ENCODE data around the gene APBA3. TPM values are rescaled to one million over a fixed set of nuclear protein-coding genes. Genes with fewer than 3 reads are reported as not detected.
A peak's percentile ranks its signal among the peaks of the same experiment; 100 is the strongest.

The APBA3 gene, protein sequence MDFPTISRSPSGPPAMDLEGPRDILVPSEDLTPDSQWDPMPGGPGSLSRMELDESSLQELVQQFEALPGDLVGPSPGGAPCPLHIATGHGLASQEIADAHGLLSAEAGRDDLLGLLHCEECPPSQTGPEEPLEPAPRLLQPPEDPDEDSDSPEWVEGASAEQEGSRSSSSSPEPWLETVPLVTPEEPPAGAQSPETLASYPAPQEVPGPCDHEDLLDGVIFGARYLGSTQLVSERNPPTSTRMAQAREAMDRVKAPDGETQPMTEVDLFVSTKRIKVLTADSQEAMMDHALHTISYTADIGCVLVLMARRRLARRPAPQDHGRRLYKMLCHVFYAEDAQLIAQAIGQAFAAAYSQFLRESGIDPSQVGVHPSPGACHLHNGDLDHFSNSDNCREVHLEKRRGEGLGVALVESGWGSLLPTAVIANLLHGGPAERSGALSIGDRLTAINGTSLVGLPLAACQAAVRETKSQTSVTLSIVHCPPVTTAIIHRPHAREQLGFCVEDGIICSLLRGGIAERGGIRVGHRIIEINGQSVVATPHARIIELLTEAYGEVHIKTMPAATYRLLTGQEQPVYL
- 15.2 TPM for polyA plus RNA-seq (2013, experiment 1 of 2; ENCODE audit: insufficient read length)
- 11.4 TPM for polyA plus RNA-seq (2013, experiment 2 of 2; ENCODE audit: insufficient read length)

DNA sequence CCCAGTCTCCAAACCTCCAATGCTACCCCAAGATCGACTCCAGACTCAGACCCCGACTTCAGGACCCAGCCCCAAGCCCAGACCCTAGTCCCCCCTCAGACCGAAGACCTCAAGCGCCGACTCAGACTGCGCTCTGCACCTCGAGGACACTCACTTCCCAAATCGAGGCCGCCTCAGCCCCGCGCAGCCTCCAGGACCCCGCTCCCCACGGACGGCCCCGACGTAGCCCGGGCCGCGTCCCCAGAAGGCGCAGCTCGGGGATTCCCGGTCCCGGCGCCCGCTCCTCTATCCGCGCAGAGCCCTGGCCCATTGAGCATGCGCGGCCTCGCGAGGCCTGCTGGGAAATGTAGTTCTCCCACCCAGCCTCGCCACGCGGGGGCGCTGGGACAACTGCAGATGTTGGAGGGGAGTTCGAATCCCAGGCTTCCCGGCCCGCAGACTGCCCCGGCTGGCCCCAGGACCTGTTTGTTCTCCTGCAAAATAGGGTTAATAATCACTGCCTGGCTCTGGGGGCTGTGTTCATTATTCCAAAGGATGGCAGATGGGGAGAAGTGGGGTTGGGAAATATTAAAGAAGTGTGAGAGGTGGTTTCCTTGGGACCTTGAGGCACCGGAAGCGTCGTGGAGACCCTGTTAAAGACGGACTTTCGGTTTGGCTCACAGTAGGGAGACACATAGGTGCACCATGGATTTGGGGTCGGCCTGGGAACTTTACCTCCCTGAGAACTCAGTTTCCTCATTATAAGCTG lies at the start of gene APBA3:
Gene APBA3 (minus strand): TSS at position 311 of the 748 bp plus-strand sequence. CDS start 1,428 bp downstream, outside the sequence.
- peak; percentile 85 for DNase-seq

DNA sequence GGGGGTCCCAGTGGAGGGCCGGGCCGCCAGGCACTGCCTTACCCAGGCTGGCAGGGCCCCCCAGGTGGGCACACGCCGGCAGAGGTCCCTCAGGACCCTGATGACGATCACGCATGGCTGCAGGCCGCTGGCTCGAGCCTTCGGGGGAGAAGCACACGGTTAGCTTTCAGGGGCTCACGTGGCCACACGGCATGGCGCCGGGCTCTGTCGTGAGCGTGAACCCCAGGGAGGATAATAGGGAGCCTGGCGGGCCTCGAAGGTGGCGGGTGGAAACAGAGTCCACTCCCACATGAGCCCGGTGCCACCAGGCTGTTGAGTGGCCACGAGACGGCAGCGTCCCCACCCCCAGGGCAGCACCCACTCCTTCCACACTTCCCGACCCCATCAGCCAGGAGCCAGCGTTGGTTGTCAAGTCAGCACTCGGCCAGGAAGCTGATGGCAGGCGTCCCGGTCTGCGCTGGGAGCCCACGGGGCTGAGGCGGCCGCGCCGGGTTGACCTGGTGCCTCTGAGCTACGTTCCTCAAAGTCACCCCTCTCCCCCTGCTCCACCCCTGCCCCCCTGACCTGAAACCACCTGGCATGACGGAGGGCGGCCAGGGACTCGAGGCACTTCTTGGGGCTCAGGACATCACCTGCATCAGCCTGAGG lies 49.3 kb upstream of the APBA3 start:
- no peak for DNase-seq

DNA sequence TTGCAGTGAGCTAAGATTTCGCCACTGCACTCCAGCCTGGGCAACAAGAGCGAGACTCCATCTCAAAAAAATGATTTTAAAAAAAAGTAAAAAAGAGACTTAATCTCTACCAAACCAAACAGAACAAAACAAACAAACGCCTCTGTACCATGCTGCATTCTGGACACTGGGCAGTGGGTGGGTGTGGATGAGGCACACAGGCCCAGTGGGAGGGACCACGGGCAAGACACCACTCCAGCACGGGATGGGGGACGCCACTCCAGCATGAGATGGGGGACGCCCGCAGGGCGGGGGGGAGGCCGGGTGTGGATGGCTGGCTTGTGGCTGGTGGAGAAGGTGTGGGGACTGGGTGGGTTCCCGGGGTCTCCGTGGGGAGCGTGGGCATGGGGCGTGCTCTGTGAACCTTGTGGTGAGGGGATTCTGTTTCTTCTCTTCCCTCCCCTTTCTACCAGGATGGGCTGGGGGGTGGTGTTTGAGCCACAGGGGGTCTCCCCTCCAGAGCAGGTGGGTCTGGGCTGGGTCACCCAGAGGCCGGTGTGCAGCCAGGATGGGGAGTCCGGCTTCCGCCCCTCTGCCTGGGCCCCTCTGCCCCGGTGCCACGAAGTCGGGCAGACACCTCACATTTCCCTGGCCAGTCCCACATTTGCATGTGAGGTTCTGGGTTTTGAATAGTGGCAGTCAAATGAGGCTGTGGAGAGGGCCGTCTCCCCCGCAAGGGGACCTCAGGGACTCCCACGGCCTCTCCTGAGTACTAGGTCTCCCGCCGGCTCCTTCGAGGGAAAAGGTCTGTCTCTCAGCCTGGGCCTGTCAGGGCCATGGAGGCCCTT lies 48.6 kb upstream of the APBA3 start:
- DNase-seq: no peak

DNA sequence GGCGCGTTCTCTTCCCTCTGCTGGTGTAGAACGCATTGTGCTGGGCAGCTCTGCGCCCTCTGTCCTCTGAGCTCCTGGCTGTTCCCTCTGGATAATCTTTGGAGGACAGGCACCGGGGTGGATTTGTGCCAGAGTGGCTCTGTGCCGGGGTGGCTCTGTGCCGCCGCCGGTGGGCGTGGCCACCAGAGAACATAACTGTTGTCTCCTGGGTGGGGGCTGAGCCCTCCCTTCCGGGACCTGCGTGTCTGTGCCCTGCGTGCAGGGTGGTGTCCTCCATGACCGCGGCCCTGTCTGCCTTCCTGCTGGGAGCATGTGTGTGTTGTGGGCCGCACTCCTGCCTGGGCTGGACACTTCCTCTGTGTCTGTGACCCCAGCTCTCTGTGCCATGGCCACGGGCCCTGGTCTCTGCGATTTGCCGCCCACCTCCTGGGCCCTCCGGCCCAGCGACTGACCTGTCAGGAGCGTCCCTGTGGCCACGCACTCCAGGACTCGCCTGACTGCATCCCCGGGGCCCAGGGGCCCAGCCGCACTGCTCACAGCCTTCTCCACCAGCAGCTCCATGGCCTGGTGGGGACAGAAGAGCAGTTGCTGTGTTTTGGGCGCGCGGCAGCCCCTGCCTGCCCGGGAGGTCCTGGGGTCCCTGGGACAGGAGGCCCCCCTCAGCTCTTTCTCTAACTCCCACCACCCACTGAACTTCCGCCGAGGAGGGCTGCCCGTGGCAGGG lies 47.1 kb upstream of the APBA3 start:
- no peak for DNase-seq

DNA sequence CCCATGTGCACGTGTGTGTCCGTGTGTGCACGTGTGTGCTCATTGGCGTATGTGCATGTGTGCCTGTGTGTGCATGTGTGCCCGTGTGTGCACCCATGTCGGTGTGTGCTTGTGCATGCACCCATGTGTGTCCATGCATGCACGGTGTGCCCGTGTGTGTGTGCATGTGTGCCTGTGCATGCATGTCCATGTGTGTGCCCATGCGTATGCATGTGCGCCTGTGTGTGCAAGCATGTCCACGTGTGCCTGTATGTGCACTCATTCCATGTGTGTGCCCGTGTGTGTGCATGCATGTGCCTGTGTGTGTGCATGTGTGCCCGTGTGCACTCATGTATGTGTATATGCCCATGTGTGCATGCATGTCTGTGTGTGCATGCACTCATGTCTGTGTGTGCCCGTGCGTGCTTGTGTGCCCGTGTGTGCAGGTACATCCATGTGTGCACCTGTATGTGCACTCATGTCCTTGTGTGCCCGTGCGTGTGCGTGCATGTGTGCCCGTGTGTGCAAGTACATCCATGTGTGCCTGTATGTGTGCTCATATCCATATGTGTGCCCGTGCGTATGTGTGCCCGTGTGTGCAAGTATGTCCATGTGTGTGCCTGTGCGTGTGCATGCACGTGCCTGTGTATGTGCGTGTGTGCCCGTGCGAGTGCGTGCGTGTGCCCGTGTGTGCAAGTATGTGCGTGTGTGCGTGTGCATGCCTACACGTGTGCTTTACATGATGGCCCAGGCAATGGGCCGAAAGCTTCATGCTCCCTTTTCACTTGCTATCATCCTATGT lies 46.3 kb upstream of the APBA3 start:
- DNase-seq: no peak

DNA sequence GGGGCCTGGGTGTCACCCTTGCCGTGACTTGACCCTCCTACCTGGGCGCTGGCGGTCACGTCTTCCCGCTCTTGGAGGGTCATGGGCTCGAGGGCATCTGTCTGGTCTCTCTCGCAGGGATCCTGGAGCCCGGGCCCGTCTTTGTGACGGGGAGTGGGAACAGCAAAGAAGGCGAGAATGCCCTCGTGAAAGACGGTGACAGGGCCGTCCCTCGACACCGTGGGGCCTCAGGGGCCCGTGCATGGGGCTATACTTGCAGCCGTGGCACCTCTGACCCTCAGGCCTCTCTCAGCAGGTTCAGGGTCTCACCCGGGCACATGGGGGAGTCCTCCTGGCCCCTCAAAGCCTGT lies 45.6 kb upstream of the APBA3 start:
- DNase-seq: no peak

DNA sequence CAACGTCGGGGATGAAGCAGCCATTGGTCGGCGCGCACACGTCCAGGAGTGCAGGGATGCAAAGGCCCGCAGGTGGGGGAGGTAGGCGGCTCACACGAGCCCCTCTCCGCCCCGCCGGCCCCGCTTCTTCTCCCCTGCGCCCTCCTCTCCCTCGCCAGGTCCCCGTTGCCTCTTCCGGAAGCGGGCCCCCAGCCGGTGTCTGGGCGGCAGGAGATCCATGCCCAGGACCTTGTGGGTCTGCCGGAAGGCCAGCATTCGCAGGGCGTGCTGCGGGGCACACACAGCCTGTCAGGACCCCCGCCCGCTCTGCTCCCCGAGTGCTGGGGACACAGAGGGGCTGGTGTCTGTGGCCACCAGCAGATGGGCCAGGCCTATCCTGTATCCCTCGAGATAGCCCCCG lies 44.4 kb upstream of the APBA3 start:
- DNase-seq: no peak

DNA sequence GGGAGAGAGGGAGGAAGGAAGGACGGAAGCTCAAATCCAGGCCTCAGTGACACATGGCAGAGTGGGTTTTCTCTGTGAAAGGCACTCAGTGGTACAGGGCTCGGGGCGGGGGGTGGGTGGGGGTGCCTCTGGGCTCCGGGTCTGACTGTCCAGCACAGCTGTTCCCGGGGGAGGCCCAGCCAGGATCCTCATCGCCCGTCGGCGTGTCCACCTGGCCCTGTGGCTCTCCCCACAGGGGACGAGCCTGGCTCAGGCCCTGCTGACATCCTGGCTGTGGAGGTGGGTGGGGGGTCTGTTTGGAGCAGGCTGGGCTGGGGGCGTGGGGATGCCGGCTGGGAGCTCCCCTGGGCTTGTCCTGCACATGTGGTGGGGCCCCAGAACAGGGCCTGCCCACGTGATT lies 42.9 kb upstream of the APBA3 start:
- no peak for DNase-seq

DNA sequence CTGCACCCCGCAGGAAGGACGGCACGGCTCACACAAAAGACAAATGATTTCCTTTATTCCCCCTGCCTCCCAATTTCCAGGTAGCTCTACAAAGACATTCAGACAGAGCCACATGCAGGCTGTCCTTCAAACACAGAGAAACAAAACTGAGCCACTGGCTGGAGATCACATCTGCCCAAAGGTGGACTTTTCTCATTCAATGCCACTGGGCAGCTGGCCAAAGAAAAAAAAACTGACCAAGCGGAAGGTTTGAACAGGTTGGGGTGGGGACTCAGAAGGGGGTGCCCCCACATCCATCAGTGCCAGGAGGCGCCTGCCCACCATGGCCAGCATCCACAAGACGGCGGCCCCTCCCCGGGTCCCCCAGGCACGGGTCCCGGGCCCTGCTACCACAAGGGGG lies 42.5 kb upstream of the APBA3 start:
- DNase-seq: no peak

DNA sequence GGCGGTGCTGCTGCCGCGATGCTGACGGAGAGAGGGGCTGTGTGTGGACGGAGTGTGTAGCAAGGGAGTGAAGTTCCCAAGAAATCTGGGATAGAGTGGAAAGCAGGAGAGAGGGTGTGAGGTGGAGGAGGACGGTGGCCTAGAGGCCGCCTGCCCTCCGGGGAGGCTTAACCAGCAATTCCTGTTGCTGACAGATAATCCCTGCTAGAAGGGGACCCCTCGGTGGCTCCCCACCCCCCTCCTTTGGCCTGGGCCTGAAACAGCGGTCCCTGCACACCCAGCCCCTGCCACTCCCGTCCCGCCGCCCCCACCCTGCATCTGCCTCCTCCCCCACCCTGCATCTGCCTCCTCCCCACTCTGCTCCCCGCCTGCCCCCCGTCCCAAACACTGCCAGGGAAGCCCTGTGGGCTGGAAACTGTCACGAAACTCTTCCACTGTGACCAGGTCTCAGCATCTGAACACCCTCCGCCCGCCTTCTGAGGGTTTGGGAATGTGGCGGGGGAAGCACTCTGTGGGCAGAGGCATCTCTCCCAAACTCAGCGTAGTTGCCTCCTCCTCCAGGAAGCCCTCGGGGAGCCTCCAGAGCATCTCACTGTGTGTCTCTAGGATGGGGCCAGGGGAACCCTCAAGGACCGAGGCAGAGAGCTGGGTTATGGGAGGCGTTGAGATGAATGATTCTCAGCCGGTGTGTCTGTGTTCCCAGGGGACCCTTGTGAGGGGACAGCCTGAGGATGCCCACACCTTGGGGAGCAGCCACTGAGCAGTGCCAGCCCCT lies 41.8 kb upstream of the APBA3 start:
- DNase-seq: no peak

DNA sequence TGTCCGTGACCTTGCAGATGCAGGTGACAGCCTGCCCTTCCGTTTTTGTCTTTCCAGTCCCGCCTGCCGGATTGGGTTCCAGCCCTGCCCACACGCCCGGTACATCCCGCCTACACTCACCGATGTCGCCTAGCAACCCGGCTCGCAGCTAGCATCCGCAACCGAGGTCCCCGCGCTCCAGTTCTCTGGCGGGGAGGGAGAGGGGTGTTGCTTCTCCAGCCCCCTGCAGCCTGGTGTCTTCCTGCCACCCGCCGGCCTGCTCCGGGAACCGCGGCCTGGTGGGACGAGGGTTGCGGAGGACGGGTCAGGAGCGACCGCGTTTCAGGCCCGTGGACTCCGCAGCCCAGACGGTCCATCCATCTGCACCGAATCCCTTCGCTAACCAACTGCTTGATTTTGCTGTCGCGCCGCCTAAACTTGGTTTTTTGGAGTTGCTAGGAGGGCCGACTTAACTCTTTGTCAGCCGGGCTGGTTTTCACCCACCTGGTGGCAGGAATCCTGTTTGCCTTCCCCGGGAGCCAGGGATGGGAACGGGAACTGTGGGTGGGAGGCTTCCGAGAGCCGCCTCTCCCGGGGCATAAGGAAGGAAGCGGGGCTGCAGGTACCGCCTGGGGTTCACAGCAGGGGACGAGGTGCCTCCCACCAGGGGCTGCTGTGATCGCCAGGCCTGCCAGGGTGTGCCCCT lies 40.1 kb upstream of the APBA3 start:
- no peak for DNase-seq

DNA sequence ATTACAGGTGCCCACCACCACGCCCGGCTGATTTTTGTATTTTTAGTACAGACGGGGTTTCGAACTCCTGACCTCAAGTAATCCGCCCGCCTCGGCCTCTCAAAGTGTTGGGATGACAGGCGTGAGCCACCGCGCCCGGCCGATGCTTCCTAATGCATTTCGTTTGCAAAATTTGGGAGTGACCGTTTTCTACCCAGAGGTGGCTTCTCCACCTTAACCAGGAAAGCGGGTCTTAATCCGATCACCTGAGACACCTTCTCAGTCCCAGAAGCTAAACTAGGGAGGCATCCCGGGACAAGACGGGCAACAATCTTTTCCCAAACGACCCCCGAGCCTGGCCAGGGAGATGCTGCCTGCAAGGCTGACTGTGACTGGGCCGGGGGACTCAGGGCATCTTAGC lies 39.5 kb upstream of the APBA3 start:
- no peak for DNase-seq

DNA sequence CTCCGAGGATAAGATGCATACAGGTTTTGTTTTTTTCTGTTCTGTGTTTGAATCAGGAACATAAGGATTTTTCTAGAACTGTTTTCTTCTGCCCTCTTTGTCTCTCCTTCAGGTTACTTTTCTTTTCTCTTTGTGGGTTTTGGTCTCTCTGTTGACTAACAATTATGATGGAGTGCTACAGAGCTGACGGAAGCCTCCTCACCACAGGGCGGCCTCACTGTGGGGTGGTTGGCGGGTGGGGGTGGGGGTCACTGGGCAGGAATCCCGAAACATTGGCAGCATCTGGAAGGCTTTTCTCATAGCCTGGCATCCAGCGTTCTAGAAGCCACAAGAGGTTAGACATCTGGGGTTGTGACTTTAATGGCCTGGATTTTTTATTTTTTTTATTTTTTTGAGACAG lies 36.6 kb upstream of the APBA3 start:
- no peak for DNase-seq

DNA sequence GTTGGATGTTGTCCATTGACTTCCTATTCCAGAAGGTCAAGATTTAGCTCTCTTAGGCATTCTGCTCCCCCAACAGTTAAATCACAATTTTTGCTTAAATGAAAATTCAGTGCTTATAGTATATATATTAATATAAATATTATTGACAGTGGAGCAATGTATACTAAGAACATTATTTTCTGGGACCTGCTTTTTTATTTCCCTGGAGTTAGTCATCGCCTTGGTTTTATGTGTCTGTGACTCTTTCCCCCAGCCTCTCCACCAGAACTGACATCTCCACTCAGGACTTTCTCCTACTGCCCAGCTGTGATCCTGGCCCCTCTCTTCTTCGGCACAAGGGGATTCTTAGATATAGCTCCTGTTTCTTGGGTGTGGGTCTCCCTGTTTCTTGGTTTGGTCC lies 34.9 kb upstream of the APBA3 start:
- no peak for DNase-seq

DNA sequence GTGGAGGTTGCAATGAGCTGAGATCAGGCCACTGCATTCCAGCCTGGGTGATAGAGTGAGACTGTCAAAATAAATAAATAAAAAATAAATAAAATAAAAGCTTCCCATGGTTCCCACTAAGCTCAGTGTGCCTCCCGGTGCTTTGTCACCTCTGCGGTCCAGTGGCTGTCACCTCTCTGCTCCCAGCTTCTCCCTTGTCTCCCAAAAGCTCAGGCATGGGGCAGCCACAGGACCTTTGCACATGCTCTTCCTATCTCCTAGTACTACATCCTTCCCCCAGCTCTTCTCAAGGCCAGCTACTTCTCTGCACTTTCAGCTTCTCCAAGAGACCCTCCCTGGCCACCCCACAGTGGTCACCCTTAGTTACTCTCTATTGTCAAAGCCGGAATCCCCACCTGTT lies 32.3 kb upstream of the APBA3 start:
- no peak for DNase-seq

DNA sequence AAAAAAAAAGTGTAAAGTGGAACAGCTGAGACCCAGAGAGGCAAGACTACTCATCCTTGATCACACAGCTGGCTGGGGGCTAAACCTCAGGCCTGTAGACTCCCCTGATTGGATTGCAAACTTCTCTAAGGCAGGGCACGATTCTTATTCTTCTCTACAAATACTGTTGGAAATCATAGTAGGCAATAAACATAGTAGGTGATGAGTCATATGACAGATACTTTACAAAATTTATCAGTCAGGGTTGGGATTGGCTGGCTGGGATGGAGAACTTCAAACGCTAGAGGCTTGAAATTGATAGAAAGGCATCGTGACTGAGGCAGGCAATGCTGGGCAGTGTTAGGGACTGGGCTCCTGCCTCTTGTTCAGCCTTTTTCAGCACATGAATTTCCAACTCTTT lies 30.6 kb upstream of the APBA3 start:
- DNase-seq: no peak

DNA sequence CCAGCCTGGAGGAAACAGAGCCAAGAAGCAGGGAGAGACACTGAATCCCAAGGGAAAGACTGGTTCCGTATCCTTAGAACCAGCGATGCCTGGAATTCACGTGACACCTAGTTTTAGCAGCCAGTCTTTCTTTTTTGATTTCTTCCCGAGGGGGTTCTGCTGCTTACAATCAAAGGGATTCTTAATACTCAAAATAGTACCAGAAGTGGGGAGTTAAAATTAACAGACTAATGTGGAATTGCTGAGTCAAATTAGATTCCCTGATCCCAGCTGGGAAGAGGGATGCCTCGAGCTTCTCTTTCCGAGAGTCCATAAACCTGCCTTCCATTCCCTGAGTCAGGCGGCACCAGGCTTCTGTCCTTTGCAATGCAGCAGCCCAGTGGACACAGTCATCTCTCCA lies 29.4 kb upstream of the APBA3 start:
- no peak for DNase-seq

DNA sequence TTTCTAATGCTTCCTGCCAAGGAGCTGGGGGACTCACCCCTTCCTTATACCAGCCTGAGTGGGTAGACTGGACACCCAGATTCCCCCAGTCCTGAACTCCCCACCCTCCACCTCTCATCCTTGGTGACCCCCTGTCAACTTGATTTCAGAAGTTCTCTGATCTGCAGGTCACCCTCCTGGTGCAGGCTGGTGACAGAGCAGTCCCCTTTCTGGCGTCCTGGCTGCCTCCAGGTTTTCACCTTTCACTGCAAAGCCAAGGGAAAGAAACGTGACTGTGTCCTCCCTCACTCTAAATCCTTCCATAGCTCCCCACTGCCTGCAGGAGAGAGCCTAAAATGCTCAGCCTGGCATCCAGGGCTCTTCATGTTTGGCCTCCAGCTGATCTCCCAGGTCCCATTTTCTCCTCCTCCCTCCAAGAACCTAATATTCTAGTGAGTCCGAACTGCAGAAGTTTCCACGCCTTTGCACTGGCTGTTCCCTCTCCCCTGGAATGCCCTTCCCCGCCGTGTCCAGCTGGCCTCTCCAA lies 28.8 kb upstream of the APBA3 start:
- DNase-seq: no peak
